Common myeloid progenitor, CD34-positive (primary cell): Measurements from ENCODE around the gene TDRD9.

ENCODE experiments used
- CTCF ChIA-PET: fragments of 350-600 bp; sonication (Branson Sonifier 250); formaldehyde crosslinking; loops from one replicate; lab custom pipeline; 2021; ENCODE audit warnings: antibody characterized with exemption; lab: Charles Lee
- POLR2A ChIA-PET: fragments of 350-600 bp; sonication (Branson Sonifier 250); formaldehyde crosslinking; loops from one replicate; lab custom pipeline; 2021; ENCODE audit warnings: antibody characterized with exemption; lab: Charles Lee
- DNase-seq, 3 donors: peaks; one replicate each; pipeline versions ENCODE4 v3.0.0 to v3.0.0-alpha.2; 2013
- H3K27ac ChIP-seq, 2 experiments: 1 replicate in 1 of 2; 2 replicates in 1 of 2; pipeline ENCODE4 v1.7.0; 2013; ENCODE audit warnings: inconsistent platforms in 2 of 2, low read length in 2 of 2, mild to moderate bottlenecking in 2 of 2, low read depth in 1 of 2, moderate library complexity in 1 of 2; ENCODE audit not compliant: severe bottlenecking in 2 of 2, insufficient read depth in 1 of 2, poor library complexity in 1 of 2
- H3K27me3 ChIP-seq, 5 experiments: replicated peaks in 2 of 5; 1 replicate in 3 of 5; 2 replicates in 2 of 5; pipeline versions ENCODE4 v1.6.1 to v1.7.0; 2013; ENCODE audit warnings: low read length in 4 of 5, mild to moderate bottlenecking in 2 of 5, moderate library complexity in 2 of 5, inconsistent platforms in 1 of 5; ENCODE audit not compliant: insufficient read depth in 5 of 5, control insufficient read depth in 4 of 5
- H3K36me3 ChIP-seq, 4 experiments: 1 replicate in 2 of 4; 2 replicates in 2 of 4; pipeline versions ENCODE4 v1.6.1 to v1.7.0; 2013; ENCODE audit warnings: low read length in 3 of 4, control low read depth in 1 of 4, mild to moderate bottlenecking in 1 of 4; ENCODE audit not compliant: control insufficient read depth in 4 of 4, insufficient read depth in 4 of 4
- H3K4me1 ChIP-seq, 4 experiments: 1 replicate in 3 of 4; 2 replicates in 1 of 4; pipeline versions ENCODE4 v1.6.1 to v1.7.1; 2013; ENCODE audit warnings: low read length in 3 of 4, mild to moderate bottlenecking in 3 of 4, control low read depth in 1 of 4, inconsistent platforms in 1 of 4, moderate library complexity in 1 of 4; ENCODE audit not compliant: control insufficient read depth in 4 of 4, insufficient read depth in 4 of 4; ENCODE audit errors: control extremely low read depth in 1 of 4
- H3K4me3 ChIP-seq, 7 experiments: 1 replicate in 4 of 7; 2 replicates in 3 of 7; pipeline versions ENCODE4 v1.5.1 to v1.7.0; 2013; ENCODE audit warnings: mild to moderate bottlenecking in 7 of 7, low read length in 6 of 7, moderate library complexity in 6 of 7, inconsistent platforms in 2 of 7, low read depth in 2 of 7, control low read depth in 1 of 7; ENCODE audit not compliant: insufficient read depth in 4 of 7, control insufficient read depth in 1 of 7; ENCODE audit errors: extremely low read depth in 1 of 7
- H3K9me3 ChIP-seq, 5 experiments: 1 replicate in 4 of 5; 2 replicates in 1 of 5; pipeline versions ENCODE4 v1.6.1 to v1.7.1; 2013; ENCODE audit warnings: low read length in 4 of 5, mild to moderate bottlenecking in 2 of 5, inconsistent platforms in 1 of 5, low read depth in 1 of 5, moderate library complexity in 1 of 5; ENCODE audit not compliant: control insufficient read depth in 4 of 5, insufficient read depth in 2 of 5; ENCODE audit errors: control extremely low read depth in 1 of 5
- WGBS: methylation state at CpG from one replicate; pipeline ENCODE4 v1.1.5; 2013; ENCODE audit not compliant: insufficient coverage; 5-methylcytosine and 5-hydroxymethylcytosine counted together

Gene TDRD9

GRCh38 chr14:104034976-104035699 lies 106.9 kb downstream of the TDRD9 start:
- ChIA-PET CTCF (interaction anchor here (1.0 to 1.1 kb wide), 2 partner anchors 14 to 94 kb away, joined by 3 read pairs; no protein-coding TSS in a partner anchor), POLR2A (no interaction called here)
- Histone ChIP-seq H3K36me3 (no peaks in the 10 kb centered on the region), H3K27ac (no peak overlapping the region), H3K9me3 (no peaks in the 10 kb centered on the region), H3K27me3 (peaks cover 0 to 5% (median 2%) of the 10 kb centered on the region in 5 experiments), H3K4me1 (no peaks in the 10 kb centered on the region), H3K4me3 (no peak overlapping the region)
- WGBS, result 89% methylated on average over 11 of the region's 12 CpGs
- no peak for DNase-seq

DNA sequence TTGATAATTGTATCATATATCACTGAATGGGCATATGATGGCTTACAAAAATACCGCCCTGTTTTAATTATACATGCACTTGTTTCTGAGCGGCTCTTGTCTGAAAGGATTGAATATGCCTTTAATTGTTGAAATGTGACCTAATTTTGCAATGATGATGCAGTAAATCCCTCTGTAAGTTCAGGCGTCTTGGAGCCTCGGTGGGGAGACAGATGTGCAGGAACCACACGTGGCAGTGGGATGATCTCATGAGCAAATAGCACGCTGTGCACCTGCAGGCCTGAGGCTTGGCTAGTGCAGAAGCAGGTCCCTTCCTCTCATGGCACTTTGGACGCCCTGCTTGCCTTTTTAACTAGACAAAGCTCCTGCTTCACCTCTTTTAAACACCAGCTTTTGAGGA lies 108.0 kb downstream of the TDRD9 start:
- 92% methylated on average over 6 of the region's 7 CpGs for WGBS
- H3K4me3 ChIP-seq, result no peak overlapping the region
- peaks cover 0 to 13% (median 4%) of the 10 kb centered on the region in 5 experiments for H3K27me3 ChIP-seq
- ChIA-PET CTCF (interaction anchor here (0.7 to 1.7 kb wide), 2 partner anchors 9 to 13 kb away, joined by 3 to 5 read pairs; no protein-coding TSS in a partner anchor), POLR2A (no interaction called here)
- no peaks in the 10 kb centered on the region for H3K4me1 ChIP-seq
- no peak overlapping the region for H3K27ac ChIP-seq
- no peaks in the 10 kb centered on the region for H3K36me3 ChIP-seq
- DNase-seq, result no peak
- no peaks in the 10 kb centered on the region for H3K9me3 ChIP-seq

DNA sequence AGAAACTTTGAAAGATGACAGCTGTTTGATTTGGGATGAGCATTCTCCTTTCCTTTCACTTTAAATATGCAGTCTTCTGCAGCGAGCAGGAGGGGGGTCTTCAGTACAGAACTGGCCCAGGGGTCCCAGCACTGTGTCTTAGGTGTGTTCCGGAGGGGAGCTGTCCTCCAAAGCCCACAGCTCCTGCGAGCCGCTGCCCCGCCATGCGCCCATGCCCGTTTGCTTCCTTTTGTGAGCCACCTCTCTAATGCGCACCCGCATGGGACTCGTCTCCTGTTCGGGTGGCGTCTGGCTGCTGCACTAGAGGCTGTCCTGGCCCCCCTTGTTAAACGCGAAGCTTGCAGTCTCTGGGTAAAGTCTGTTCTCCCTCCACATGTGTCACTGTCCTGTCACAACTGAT lies 108.8 kb downstream of the TDRD9 start:
- Histone ChIP-seq H3K4me3 (no peak overlapping the region), H3K27me3 (peaks cover 0 to 13% (median 4%) of the 10 kb centered on the region in 5 experiments), H3K4me1 (no peaks in the 10 kb centered on the region), H3K9me3 (no peaks in the 10 kb centered on the region), H3K36me3 (no peaks in the 10 kb centered on the region), H3K27ac (no peak overlapping the region)
- ChIA-PET POLR2A (no interaction called here), CTCF (interaction anchor here (0.7 to 1.7 kb wide), 3 partner anchors 10 to 29 kb away, joined by 3 to 5 read pairs (median 3); no protein-coding TSS in a partner anchor)
- no peak for DNase-seq
- WGBS, result 100% methylated on average over 11 of the region's 14 CpGs

- Histone ChIP-seq H3K4me1 (no peaks in the 10 kb centered on the region), H3K9me3 (no peaks in the 10 kb centered on the region), H3K36me3 (no peaks in the 10 kb centered on the region), H3K4me3 (no peak overlapping the region), H3K27me3 (peaks cover 0 to 13% (median 4%) of the 10 kb centered on the region in 5 experiments), H3K27ac (no peak overlapping the region)
- ChIA-PET POLR2A (no interaction called here), CTCF (interaction anchor here (1.7 kb wide), 1 partner anchor 11 kb away, joined by 5 read pairs; no protein-coding TSS in a partner anchor)
- no peak for DNase-seq
- WGBS, result no CpG with 5 or more reads among the region's 3 CpGs
Observed at GRCh38 chr14:104037903-104038302, 109.6 kb downstream of the TDRD9 start.

DNA sequence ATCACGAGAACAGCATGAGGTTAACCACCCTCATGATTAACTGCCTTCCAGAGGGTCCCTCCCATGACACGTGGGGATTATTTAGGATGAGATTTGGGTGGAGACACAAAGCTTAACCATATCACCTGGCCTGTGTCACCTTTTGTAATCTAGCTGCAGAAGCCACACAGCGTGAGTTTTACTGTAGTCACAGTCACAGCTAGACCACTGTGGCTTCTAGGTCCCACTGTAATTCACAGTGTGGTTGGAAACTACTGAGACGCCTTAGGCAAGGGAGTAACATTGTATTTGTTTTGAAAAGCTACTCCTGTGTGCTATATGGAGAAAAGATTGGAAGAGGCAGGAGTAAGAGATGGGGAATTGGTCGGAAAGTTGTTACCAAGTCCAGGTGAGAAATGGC lies 111.0 kb downstream of the TDRD9 start:
- H3K27me3 ChIP-seq, result peaks cover 0 to 13% (median 4%) of the 10 kb centered on the region in 5 experiments
- DNase-seq, result no peak
- no peak overlapping the region for H3K27ac ChIP-seq
- whole genome bisulfite sequencing, result 92% methylated on average over 3 of the region's 5 CpGs
- H3K36me3 ChIP-seq, result no peaks in the 10 kb centered on the region
- no peaks in the 10 kb centered on the region for H3K4me1 ChIP-seq
- POLR2A ChIA-PET, result no interaction called here
- CTCF ChIA-PET, result no interaction called here
- no peaks in the 10 kb centered on the region for H3K9me3 ChIP-seq
- H3K4me3 ChIP-seq, result no peak overlapping the region

DNA sequence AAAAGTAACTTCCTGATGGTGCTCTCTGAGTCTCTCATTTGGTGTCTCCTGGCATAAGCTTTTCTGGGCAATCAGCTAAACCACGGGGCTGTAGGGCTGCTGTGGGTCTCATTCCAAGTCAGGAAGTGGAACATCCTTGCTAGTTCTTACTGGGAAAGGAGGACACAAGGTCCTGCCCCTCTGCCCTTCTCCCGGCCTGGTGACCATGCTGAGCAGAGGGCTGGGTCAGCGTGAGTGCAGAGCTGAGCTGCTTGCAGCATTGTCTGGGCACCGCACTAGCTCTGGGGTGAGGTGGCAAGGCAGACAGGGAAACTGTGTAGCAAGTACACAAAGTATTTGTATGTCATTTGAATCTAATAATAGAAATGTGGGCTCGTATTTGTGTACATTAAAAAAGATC lies 112.3 kb downstream of the TDRD9 start:
- no peaks in the 10 kb centered on the region for H3K4me1 ChIP-seq
- H3K27me3 ChIP-seq, result peaks cover 0 to 12% (median 4%) of the 10 kb centered on the region in 5 experiments
- H3K9me3 ChIP-seq, result no peaks in the 10 kb centered on the region
- CTCF ChIA-PET, result no interaction called here
- no peaks in the 10 kb centered on the region for H3K36me3 ChIP-seq
- H3K4me3 ChIP-seq, result no peak overlapping the region
- DNase-seq, result no peak
- POLR2A ChIA-PET, result no interaction called here
- WGBS, result 78% methylated on average over 4 of the region's 5 CpGs
- H3K27ac ChIP-seq, result no peak overlapping the region

GRCh38 chr14:104041430-104042104 lies 113.3 kb downstream of the TDRD9 start:
- ChIA-PET POLR2A (no interaction called here), CTCF (interaction anchor here (1.1 kb wide), 1 partner anchor 232 kb away, joined by 3 read pairs; no protein-coding TSS in a partner anchor)
- 100% methylated on average over 5 of the region's 6 CpGs for WGBS
- Histone ChIP-seq H3K4me1 (no peaks in the 10 kb centered on the region), H3K4me3 (no peak overlapping the region), H3K36me3 (no peaks in the 10 kb centered on the region), H3K27me3 (peaks cover 0 to 12% (median 2%) of the 10 kb centered on the region in 5 experiments), H3K27ac (no peak overlapping the region), H3K9me3 (no peaks in the 10 kb centered on the region)
- no peak for DNase-seq
